Ascending aorta (tissue), 2 donors: ENCODE results near the gene GNB5. TPM values are rescaled to one million over a fixed set of nuclear protein-coding genes. Genes with fewer than 3 reads are reported as not detected.

Source experiments
- DNase-seq, 2 donors: peaks; one replicate each; pipeline ENCODE4 v3.0.0-alpha.2; 2019; ENCODE audit warnings: low spot score in 2 of 2
- H3K27ac ChIP-seq, 2 donors: fragments of 200-600 bp; sonication (generic); one replicate each; pipeline ENCODE4 v1.5.1; 2016 to 2017; ENCODE audit warnings: mild to moderate bottlenecking in 1 of 2
- H3K27me3 ChIP-seq: fragments of 200-600 bp; sonication (generic); one replicate; pipeline ENCODE4 v1.5.1; 2017
- H3K36me3 ChIP-seq, 2 donors: fragments of 200-600 bp; sonication (generic); one replicate each; pipeline ENCODE4 v1.5.1; 2016
- H3K4me1 ChIP-seq, 2 donors: fragments of 200-600 bp; sonication (generic); one replicate each; pipeline ENCODE4 v1.5.1; 2016 to 2017; ENCODE audit warnings: mild to moderate bottlenecking in 1 of 2
- H3K4me3 ChIP-seq, 2 donors: fragments of 200-600 bp; sonication (generic); one replicate each; pipeline ENCODE4 v1.5.1; 2016 to 2017; ENCODE audit warnings: mild to moderate bottlenecking in 1 of 2
- H3K9me3 ChIP-seq, 2 donors: fragments of 200-600 bp; sonication (generic); one replicate each; pipeline ENCODE4 v1.5.1; 2016
- CTCF ChIP-seq, 3 experiments: fragments of 200-600 bp in 2 of 3; fragments of 450-650 bp in 1 of 3; sonication (generic) in 2 of 3; IDR thresholded peaks; one replicate each; pipeline ENCODE4 v1.5.1; 2016 to 2019; ENCODE audit warnings: antibody characterized with exemption in 3 of 3, mild to moderate bottlenecking in 1 of 3, moderate library complexity in 1 of 3
- intact Hi-C: fragments of 100-400 bp; cut with DNase I; formaldehyde crosslinking; loops from one replicate; pipeline ENCODE4 v1.15.1; 2023
- total RNA-seq: library from RNA; depleted of rRNA; stranded (reverse); fragments of >200 nt; gene quantifications from one replicate; pipeline ENCODE4 v1.1.0, GENCODE V29; 2016

GNB5 gene
- total RNA-seq, 1 donor from 2014 or later: 8.8 TPM

GRCh38 chr15:52143873-52144272, 47.3 kb downstream of the GNB5 start:
- Histone ChIP-seq H3K9me3 (no peaks in the 10 kb centered on the region), H3K27me3 (no peaks in the 10 kb centered on the region), H3K4me1 (no peaks in the 10 kb centered on the region), H3K36me3 (peaks cover 12 to 40% of the 10 kb centered on the region in 2 donors), H3K4me3 (no peak overlapping the region), H3K27ac (no peak overlapping the region)
- no peak for DNase-seq
- intact Hi-C loops: loop anchor here (10.0 kb wide), 1 partner anchor 169 kb away; the partner anchor contains the start of gene LEO1
- TF ChIP-seq CTCF (IDR thresholded peaks at IDR 0.05): no peak

DNA sequence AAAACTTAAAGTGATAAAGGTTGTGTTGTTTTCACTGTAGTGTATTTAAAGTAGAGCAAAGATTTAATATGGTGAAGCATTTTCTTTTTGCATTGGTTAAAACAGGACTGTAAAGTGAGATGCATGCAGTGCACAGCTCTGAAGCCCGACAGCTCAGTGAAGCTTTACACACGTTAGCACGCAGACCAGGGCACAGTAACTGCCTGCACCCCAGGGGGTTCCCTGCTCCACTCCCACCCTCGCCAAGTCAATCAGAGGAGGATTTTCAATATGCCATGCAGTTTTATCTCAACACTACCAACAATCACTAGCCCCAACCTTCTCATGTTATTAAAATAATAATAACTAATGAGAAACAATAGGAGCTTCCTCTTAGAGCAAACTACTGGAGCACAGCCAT, 50.5 kb downstream of the GNB5 start:
- DNase-seq: no peak
- H3K9me3 ChIP-seq: no peaks in the 10 kb centered on the region
- TF ChIP-seq CTCF (IDR thresholded peaks at IDR 0.05): no peak
- H3K27ac ChIP-seq: no peak overlapping the region
- intact Hi-C loops: loop anchor here (10.0 kb wide), 1 partner anchor 166 kb away; the partner anchor contains the start of gene LEO1
- H3K4me1 ChIP-seq: peaks cover 0 to 4% of the 10 kb centered on the region in 2 donors
- peaks cover 12 to 23% of the 10 kb centered on the region in 2 donors for H3K36me3 ChIP-seq
- no peak overlapping the region for H3K4me3 ChIP-seq
- H3K27me3 ChIP-seq: no peaks in the 10 kb centered on the region

GRCh38 chr15:52139599-52140462, 51.4 kb downstream of the GNB5 start:
- Histone ChIP-seq H3K36me3 (peaks cover 17 to 24% of the 10 kb centered on the region in 2 donors), H3K4me3 (no peak overlapping the region), H3K4me1 (peaks cover 0 to 4% of the 10 kb centered on the region in 2 donors), H3K9me3 (no peaks in the 10 kb centered on the region), H3K27me3 (no peaks in the 10 kb centered on the region), H3K27ac (no peak overlapping the region)
- intact Hi-C loops: loop anchor here (10.0 kb wide), 1 partner anchor 165 kb away; the partner anchor contains the start of gene LEO1
- peak; percentile 66 to 75 (median 68) for TF ChIP-seq CTCF (IDR thresholded peaks at IDR 0.05)
- DNase-seq: peak in 1 of 2 donors; percentile 78

DNA sequence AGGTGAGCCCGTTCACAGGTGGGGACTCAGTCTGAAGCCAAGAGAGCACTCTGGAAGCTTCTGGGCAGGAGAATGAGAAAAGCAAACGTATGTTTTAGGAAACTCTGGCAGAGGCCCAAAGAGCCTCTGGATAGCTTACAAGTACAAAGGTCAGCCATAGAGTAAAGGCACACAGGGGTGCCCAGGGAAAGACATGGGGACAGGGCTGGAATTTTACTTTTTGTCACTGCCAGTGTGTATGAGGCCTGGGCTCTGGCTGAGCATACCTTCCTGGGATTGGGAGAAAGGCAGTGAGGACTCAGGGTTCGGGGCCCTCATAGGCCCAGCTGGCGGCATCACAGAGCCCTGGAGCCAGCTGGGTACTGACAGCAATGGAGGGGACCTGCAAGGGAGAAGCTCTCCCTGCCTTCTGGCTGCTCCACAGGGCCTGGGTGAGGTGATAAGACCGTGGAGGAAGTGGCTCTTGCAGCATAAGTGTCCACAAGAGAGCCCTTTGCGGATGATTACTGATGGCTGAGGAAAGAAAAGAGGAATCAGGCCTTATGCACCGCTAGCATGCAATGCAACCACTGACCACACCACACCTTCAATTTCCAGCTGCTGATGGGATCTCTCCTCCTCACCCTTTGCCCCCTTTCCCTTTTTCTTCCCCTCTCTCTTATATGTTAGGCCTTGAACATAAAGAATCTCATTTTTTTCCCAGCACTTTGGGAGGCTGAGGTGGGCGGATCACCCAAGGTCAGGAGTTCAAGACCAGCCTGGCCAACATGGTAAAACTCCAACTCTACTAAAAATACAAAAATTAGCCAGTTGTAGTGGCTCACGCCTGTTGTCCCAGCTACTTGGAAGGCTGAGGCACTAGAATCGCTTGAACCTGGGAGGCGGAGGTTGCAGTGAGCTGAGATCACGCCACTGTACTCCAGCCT, 53.5 kb downstream of the GNB5 start:
- Histone ChIP-seq H3K9me3 (no peaks in the 10 kb centered on the region), H3K27me3 (no peaks in the 10 kb centered on the region), H3K4me1 (peaks cover 0 to 4% of the 10 kb centered on the region in 2 donors), H3K36me3 (peaks cover 20 to 32% of the 10 kb centered on the region in 2 donors), H3K27ac (no peak overlapping the region), H3K4me3 (no peak overlapping the region)
- no peak for DNase-seq
- TF ChIP-seq CTCF (IDR thresholded peaks at IDR 0.05): no peak
- intact Hi-C loops: no loop called here

- intact Hi-C loops: no loop called here
These were observed 54.7 kb downstream of the GNB5 start for GRCh38 chr15:52136442-52136980.

More at GRCh38 chr15:52136442-52136980, 54.7 kb downstream of the GNB5 start:
- Histone ChIP-seq H3K27ac (peak overlapping the region in 1 of 2 donors; percentile 33), H3K4me1 (peaks cover 0 to 4% of the 10 kb centered on the region in 2 donors), H3K36me3 (peaks cover 20 to 42% of the 10 kb centered on the region in 2 donors), H3K4me3 (no peak overlapping the region), H3K27me3 (no peaks in the 10 kb centered on the region), H3K9me3 (no peaks in the 10 kb centered on the region)
- no peak for DNase-seq
- no peak for TF ChIP-seq CTCF (IDR thresholded peaks at IDR 0.05)
